Smooth muscle cell (in vitro differentiated cells): ENCODE measurements around the gene APEH. TPM values are rescaled to one million over a fixed set of nuclear protein-coding genes. Genes with fewer than 3 reads are reported as not detected.

ENCODE experiments used
- DNase-seq: peaks from one replicate; lab custom pipeline; 2025; ENCODE audit not compliant: unreplicated experiment; lab: John Stamatoyannopoulos, UW
- H2AFZ ChIP-seq: fragments of 200-600 bp; sonication (generic); 2 replicates; pipeline ENCODE4 v1.6.0; 2016; ENCODE audit warnings: antibody characterized with exemption, low read depth, mild to moderate bottlenecking
- H3F3A ChIP-seq: fragments of 200-600 bp; sonication (generic); 2 replicates; pipeline ENCODE4 v1.6.0; 2017; ENCODE audit warnings: antibody characterized with exemption, low read depth
- H3K27ac ChIP-seq: fragments of 200-600 bp; sonication (generic); 2 replicates; pipeline ENCODE4 v1.5.1; 2016; ENCODE audit warnings: low read depth, mild to moderate bottlenecking
- H3K27me3 ChIP-seq: fragments of 200-600 bp; sonication (generic); 2 replicates; pipeline ENCODE4 v1.6.1; 2016; ENCODE audit warnings: low read depth, mild to moderate bottlenecking
- H3K36me3 ChIP-seq: fragments of 200-600 bp; sonication (generic); 2 replicates; pipeline ENCODE4 v1.5.1; 2016; ENCODE audit warnings: low read depth
- H3K4me1 ChIP-seq: fragments of 200-600 bp; sonication (generic); 2 replicates; pipeline ENCODE4 v1.5.1; 2016; ENCODE audit warnings: low read depth
- H3K4me2 ChIP-seq: fragments of 200-600 bp; sonication (generic); 2 replicates; pipeline ENCODE4 v1.6.0; 2016; ENCODE audit warnings: mild to moderate bottlenecking
- H3K4me3 ChIP-seq: fragments of 200-600 bp; sonication (generic); 2 replicates; pipeline ENCODE4 v1.5.1; 2016; ENCODE audit warnings: mild to moderate bottlenecking
- H3K79me2 ChIP-seq: fragments of 200-600 bp; sonication (generic); 2 replicates; pipeline ENCODE4 v1.6.0; 2016; ENCODE audit warnings: low read depth, mild to moderate bottlenecking
- H3K9ac ChIP-seq: fragments of 200-600 bp; sonication (generic); 2 replicates; pipeline ENCODE4 v1.6.0; 2016; ENCODE audit warnings: low read depth
- H3K9me3 ChIP-seq: fragments of 200-600 bp; sonication (generic); replicated peaks from 2 replicates; pipeline ENCODE4 v1.5.1; 2016; ENCODE audit warnings: low read depth
- H4K20me1 ChIP-seq: fragments of 200-600 bp; sonication (generic); 2 replicates; pipeline ENCODE4 v1.6.0; 2016; ENCODE audit warnings: low read depth
- WGBS: methylation state at CpG from one replicate; pipeline ENCODE4 v1.1.7; 2016; ENCODE audit warnings: low lambda C conversion rate; 5-methylcytosine and 5-hydroxymethylcytosine counted together
- polyA plus RNA-seq: library from polyadenylated mRNA; unstranded; fragments of >200 nt; fragmentation: Nextera tagmentation; extraction: Ambion mirVana; gene quantifications from 2 replicates; pipeline ENCODE4 v1.2.1, GENCODE V29; 2016
- total RNA-seq: library from RNA; depleted of rRNA; stranded (reverse); fragments of >200 nt; gene quantifications from 2 replicates; pipeline ENCODE4 v1.2.3, GENCODE V29; 2014
- TF ChIP-seq, protein P1 (sequence below): fragments of 200-600 bp; sonication (generic); IDR thresholded peaks from 2 replicates; pipeline ENCODE4 v1.5.1; 2017; ENCODE audit warnings: borderline replicate concordance, mild to moderate bottlenecking, antibody characterized with exemption; ENCODE audit not compliant: insufficient read depth, poor library complexity, severe bottlenecking

APEH gene
- total and polyA plus RNA-seq, 2 experiments from 2014 or later: 69.4 to 91.7 TPM

DNA sequence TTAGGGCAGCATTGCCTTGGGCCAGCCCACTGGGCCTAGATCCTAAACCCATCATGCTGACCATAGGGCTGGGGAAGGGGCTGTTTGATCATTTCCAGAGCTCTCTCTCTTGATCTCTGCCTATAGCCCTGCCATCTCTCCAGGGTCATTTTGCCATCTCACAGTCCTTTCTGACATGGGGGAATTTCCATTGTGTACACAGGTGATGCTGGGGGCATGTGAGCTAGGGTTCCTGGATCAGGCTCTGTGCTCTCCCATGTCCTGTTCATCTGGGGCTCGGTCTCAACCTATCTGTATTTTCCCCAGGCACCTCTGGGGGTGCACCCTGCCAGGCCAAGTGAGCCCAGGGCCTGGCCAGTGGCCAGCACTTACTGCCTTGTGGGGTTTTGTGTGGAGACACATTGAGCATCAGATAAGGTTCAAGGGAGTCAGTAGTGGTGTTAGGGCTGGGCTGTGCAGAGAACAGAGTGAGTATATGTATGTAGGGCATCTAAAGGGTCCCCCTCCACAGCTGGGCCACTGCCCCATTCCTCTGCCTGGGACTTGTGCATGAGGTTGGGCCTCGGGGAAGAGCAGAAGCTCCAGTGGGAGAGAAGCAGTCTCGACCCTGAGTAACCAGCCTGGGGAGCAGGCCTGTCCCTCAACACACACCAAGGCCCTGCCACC is 25.7 kb upstream of the APEH start:
- Histone ChIP-seq H3K27me3 (no peaks in the 10 kb centered on the region), H3K9ac (no peak overlapping the region), H4K20me1 (no peaks in the 10 kb centered on the region), H3K4me3 (no peak overlapping the region), H3K27ac (no peak overlapping the region), H2AFZ (no peak overlapping the region), H3K4me2 (no peak overlapping the region), H3K9me3 (no peaks in the 10 kb centered on the region), H3F3A (no peaks in the 10 kb centered on the region), H3K4me1 (no peaks in the 10 kb centered on the region), H3K36me3 (no peaks in the 10 kb centered on the region), H3K79me2 (no peaks in the 10 kb centered on the region)
- TF ChIP-seq, protein P1, sequence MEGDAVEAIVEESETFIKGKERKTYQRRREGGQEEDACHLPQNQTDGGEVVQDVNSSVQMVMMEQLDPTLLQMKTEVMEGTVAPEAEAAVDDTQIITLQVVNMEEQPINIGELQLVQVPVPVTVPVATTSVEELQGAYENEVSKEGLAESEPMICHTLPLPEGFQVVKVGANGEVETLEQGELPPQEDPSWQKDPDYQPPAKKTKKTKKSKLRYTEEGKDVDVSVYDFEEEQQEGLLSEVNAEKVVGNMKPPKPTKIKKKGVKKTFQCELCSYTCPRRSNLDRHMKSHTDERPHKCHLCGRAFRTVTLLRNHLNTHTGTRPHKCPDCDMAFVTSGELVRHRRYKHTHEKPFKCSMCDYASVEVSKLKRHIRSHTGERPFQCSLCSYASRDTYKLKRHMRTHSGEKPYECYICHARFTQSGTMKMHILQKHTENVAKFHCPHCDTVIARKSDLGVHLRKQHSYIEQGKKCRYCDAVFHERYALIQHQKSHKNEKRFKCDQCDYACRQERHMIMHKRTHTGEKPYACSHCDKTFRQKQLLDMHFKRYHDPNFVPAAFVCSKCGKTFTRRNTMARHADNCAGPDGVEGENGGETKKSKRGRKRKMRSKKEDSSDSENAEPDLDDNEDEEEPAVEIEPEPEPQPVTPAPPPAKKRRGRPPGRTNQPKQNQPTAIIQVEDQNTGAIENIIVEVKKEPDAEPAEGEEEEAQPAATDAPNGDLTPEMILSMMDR: no peak
- 83% methylated on average over 3 of the region's 3 CpGs for WGBS
- DNase-seq: no peak

DNA sequence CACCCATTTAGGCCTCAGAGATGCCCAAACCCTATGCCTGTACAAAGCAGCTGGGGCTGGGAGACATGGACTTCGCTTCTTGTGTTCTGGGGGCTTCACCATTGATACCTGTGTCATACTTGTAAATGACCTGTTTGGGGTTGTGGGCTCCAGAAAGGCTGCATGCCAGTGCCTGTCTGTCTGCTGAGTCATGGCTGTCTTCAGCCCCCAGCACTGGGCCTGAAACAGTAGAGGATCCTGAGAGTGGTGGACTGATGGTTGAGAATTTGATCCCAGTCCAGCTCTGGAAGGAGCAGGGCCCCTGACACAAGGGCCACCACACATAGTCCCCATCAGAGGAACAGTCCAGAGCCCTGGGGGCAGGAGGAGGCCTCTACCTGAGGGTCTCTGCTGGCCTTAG is 24.6 kb upstream of the APEH start:
- Histone ChIP-seq H3K9ac (no peak overlapping the region), H2AFZ (no peak overlapping the region), H3K36me3 (no peaks in the 10 kb centered on the region), H3K4me3 (no peak overlapping the region), H3K4me1 (no peaks in the 10 kb centered on the region), H3K27me3 (no peaks in the 10 kb centered on the region), H3K79me2 (no peaks in the 10 kb centered on the region), H3K4me2 (no peak overlapping the region), H3K27ac (no peak overlapping the region), H3K9me3 (no peaks in the 10 kb centered on the region), H3F3A (no peaks in the 10 kb centered on the region), H4K20me1 (no peaks in the 10 kb centered on the region)
- 79% methylated on average over 1 of the region's 1 CpG for WGBS
- TF ChIP-seq, protein P1: no peak
- no peak for DNase-seq

DNA sequence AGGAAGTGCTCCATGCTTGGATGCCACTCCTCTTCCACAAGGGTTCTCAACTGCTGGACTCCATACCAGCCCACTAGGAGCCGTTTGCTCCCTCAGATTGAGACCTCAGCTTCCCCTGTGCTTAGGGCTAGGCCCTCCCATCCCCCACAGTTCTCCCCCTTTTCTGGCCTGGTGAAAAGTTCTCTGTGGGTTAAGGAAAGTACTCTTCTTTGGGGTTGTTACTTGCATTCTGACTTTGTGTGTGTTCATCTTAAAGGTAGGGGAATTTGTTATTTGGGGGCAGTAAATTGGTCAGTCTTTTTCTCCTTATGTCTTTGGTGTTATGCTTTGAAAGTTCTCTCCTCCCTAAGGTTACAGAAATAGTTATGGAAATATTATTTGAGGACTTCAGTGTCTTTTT is 24.0 kb upstream of the APEH start:
- H3K79me2 ChIP-seq: no peaks in the 10 kb centered on the region
- no peaks in the 10 kb centered on the region for H3F3A ChIP-seq
- no peak overlapping the region for H2AFZ ChIP-seq
- TF ChIP-seq, protein P1: no peak
- WGBS: 92% methylated on average over 1 of the region's 1 CpG
- H3K27me3 ChIP-seq: no peaks in the 10 kb centered on the region
- H3K9ac ChIP-seq: no peak overlapping the region
- H3K9me3 ChIP-seq: no peaks in the 10 kb centered on the region
- DNase-seq: no peak
- H3K4me2 ChIP-seq: no peak overlapping the region
- H3K36me3 ChIP-seq: no peaks in the 10 kb centered on the region
- no peak overlapping the region for H3K27ac ChIP-seq
- H4K20me1 ChIP-seq: no peaks in the 10 kb centered on the region
- H3K4me1 ChIP-seq: no peaks in the 10 kb centered on the region
- no peak overlapping the region for H3K4me3 ChIP-seq

GRCh38 chr3:49650637-49651036 is 23.5 kb upstream of the APEH start:
- H3K4me2 ChIP-seq: no peak overlapping the region
- H4K20me1 ChIP-seq: no peaks in the 10 kb centered on the region
- H3K9ac ChIP-seq: no peak overlapping the region
- TF ChIP-seq, protein P1: no peak
- no peaks in the 10 kb centered on the region for H3K36me3 ChIP-seq
- H3K79me2 ChIP-seq: no peaks in the 10 kb centered on the region
- no peak overlapping the region for H3K4me3 ChIP-seq
- no peak for DNase-seq
- H3K9me3 ChIP-seq: no peaks in the 10 kb centered on the region
- H3K27ac ChIP-seq: no peak overlapping the region
- WGBS: 93% methylated on average over 8 of the region's 8 CpGs
- no peaks in the 10 kb centered on the region for H3K27me3 ChIP-seq
- H2AFZ ChIP-seq: no peak overlapping the region
- no peaks in the 10 kb centered on the region for H3F3A ChIP-seq
- no peaks in the 10 kb centered on the region for H3K4me1 ChIP-seq
